Right lung (tissue), 10 donors: ENCODE measurements around the gene OR10K1. TPM values are rescaled to one million over a fixed set of nuclear protein-coding genes. Genes with fewer than 3 reads are reported as not detected.
"Not testable (repeated sequence)": the region's sequence is repeated elsewhere in the genome, so short reads cannot be mapped to it uniquely, and the experiment has no call there.

Source experiments
- DNase-seq, 2 donors: peaks; one replicate each; pipeline ENCODE4 v3.0.0-alpha.2; 2013
- long read RNA-seq, 8 donors: transcript quantifications; one replicate each; lab custom pipeline, GENCODE V29; 2026
- polyA plus RNA-seq, 5 donors: library from polyadenylated mRNA; unstranded; fragments of 120-200 nt; gene quantifications; one replicate each; pipeline versions ENCODE4 v1.2.1 to v1.2.3, GENCODE V29; 2013; ENCODE audit warnings: inconsistent platforms in 1 of 5, low replicate concordance in 1 of 5; ENCODE audit not compliant: insufficient read length in 5 of 5, insufficient read depth in 1 of 5

Gene OR10K1, protein sequence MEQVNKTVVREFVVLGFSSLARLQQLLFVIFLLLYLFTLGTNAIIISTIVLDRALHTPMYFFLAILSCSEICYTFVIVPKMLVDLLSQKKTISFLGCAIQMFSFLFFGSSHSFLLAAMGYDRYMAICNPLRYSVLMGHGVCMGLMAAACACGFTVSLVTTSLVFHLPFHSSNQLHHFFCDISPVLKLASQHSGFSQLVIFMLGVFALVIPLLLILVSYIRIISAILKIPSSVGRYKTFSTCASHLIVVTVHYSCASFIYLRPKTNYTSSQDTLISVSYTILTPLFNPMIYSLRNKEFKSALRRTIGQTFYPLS
- polyA plus RNA-seq: under 1 TPM in 1 of 5 donors, not detected in 4; 0.04 TPM
- long read RNA-seq, donor 1: 0 reads
- long read RNA-seq, donor 2: 0 reads
- long read RNA-seq, donor 3: 0 reads
- long read RNA-seq, donor 4: 0 reads
- long read RNA-seq, donor 5: 0 reads
- long read RNA-seq, donor 6: 0 reads
- long read RNA-seq, donor 7: 0 reads
- long read RNA-seq, donor 8: 0 reads

DNA sequence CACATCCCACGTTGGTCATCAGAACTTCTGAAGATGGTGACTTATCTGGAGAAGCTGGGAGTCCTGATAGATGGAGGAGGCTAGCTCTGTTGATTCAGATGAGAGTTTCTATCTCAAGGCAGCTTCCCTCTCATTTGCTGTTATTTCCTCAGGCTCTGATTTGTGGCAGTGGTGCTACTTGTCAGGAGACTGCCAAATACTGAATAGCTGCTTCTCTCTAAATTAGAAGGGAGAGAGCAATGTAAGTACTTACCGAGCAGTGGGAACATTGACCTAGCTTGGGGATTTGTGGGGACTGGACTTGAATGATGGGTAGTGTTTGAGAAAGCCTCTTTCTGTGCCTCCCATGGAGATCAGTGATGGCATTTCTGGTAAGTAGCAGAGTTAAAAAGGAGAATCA lies at the start of gene OR10K1:
OR10K1 (plus strand) TSS at position 301 of the 400 bp plus-strand sequence. CDS start 3,728 bp downstream, outside the sequence.
- no peak for DNase-seq

DNA sequence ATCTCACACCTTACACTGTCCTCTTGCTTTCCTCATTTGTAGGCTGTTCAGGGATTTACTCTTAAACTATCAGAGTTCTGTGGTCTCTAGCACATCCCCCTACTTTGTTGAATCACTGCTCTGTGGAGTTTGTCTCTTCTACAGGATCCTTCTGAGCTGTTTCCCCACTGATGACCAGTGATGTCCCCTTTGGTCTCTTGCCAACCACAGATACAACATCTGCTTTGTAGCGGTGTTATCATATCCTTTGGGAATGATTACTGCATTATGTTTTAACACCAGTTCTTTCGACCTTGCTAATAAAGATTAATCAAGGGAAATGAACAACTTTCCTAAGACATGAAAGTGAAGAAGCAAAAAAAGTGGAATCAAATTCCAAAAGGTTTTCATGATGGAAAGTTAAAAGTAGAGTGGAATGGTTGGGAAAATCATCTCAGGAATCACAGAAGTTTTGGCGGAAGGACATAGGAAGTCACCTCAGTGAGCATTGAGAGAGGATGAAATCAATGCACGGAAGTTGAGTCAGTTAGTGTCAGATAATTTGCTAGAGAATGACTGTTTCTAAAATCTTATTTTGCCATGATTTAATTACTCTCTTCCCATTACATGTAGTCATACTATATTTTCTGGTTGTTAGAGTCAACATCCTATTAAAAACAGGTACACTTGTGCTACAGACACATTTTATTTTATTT lies 46.8 kb upstream of the OR10K1 start:
- DNase-seq: no peak

DNA sequence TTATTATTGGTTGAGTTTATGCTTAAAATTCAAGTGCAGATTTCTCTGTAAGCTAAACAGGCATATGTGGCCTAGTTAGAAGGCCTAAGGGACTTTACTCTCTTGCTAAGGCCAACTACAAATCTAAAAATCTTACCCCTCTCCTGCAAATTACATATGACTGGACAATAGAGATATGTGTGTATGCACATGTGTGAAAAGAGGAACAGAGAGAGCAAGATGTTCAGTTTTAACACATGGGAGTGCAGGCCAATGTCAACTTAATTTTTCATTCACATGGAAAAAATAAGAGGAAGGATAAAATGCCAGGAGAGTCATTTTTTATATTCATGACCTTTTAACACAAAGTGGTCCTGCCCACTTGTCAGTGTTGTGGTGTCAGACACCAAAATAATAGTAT lies 44.0 kb upstream of the OR10K1 start:
- no peak for DNase-seq

DNA sequence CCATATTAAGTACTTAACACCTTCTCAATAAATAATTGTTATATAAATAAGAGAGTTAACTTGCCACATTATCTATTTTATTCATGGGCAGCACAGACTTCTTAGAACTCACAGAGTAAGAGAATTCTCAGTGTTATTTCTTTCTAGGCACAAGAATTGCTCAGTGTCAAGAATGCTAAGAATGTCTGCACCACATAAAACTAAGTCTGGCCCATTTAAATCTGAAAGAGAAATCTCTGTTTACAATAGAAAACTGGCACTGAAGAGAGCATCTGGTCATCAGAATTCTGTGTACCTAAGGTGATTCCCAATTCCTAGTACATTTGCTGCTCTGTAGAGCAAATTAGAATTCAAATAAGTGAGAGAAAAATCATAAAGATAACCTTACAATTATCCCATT lies 39.4 kb upstream of the OR10K1 start:
- DNase-seq: no peak

DNA sequence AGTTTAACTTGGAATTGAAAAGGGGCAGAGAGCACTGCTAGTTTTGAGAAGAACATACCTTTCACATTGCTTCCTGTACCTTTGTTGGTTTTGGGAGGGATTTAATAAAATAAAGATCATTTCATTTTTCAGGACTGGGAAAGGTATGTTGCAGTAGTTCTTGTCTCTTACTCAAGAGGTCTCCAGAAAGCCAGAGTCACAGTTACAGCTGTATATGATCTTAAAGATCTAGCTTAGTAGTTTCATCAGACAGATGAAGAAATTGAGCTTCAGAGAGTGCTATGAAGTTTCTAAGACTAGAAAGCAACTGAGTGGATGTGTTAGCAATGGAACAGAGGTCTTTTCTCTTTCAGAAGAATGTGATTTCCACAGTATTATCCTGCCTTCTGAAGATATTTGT lies 36.6 kb upstream of the OR10K1 start:
- no peak for DNase-seq

DNA sequence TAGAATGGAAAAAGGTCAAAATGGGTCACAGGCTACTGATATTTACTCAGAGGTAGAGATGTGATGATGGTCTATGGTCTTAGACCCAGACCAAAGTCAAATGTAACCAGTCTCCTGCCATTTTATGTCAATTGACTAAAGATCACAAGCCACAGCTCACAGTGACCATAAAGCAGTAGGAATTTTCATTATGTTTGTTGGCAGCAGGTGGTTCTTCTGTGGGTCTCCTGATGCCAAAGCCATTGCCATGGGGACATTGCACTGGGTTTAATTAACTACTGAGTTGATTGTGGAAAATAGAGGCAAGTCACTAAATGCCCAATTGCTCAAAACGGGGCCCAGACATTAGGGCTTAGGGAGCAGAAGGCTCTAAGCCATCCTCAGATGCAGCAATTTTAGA lies 35.5 kb upstream of the OR10K1 start, which contains the start of gene OR10K2:
OR10K2 (minus strand) TSS at position 101 of the 400 bp plus-strand sequence. CDS start 5,371 bp downstream, outside the sequence.
- DNase-seq: no peak

DNA sequence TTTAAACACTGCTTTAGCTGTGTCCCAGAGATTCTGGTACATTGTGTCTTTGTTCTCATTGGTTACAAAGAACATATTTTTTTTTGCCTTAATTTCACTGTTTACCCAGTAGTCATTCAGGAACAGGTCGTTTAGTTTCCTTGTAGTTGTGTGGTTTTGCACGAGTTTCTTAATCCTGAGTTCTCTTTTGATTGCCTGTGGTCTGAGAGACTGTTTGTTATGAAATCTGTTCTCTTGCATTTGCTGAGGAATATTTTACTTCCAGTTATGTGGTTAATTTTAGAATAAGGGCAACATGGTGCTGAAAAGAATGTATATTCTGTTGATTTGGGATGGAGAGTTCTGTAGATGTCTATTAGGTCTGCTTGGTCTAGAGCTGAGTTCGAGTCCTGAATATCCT lies 31.5 kb upstream of the OR10K1 start:
- DNase-seq: not testable (repeated sequence)

DNA sequence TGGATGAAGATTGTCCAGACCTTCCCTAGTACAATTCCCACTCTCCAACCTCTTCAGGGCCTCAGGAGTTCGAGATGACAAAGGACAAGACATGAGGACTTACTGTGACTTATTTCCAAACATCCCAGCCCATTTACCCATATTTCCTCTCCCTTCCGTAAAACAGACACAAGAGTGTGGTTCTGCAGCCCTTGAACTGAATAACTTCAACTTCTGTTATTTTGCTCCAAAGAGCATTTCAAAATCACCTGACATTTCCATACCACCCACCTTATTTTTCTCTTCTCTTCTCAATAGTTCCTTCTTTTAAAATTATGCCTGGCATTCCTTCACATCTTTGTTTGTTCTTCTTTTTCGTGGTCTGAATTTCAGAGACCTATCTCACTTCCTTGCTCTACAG lies 26.9 kb upstream of the OR10K1 start:
- DNase-seq: no peak

DNA sequence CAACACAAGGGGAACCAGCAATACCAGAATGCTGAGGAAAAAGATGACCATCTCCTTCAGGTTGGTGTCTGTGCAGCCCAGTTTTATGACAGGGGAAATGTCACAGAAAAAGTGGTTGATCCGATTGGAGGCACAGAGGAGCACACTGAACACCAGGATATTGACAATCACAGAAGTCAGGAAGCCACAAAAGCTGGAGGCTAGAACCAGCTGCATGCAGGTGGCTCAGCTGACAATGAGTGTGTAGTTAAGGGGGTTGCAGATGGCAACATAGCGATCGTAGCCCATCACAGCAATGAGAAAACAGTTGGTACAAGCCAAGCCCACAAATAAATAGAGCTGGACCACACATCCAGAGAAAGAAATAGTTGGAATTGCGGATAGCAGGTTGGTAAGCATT lies 16.3 kb upstream of the OR10K1 start:
- no peak for DNase-seq

DNA sequence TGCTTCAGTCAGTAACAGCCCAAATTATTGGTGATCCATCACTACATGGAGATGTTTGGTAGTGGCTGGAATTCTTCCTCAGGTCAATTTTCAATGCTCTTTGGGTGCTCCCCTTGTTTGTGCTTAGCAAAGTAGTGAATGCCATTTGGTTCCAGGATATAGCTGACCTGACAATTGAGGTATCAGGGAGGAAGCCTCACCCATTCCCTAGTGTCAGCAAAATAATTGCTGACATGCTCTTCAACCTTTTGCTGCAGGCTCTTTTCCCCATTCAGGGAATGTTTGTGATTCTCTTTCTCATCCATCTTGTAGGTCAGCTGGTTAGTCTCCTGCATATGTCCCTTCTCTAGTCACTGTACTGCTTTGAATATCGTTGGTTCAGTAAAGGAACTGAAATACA lies 7.1 kb upstream of the OR10K1 start:
- no peak for DNase-seq

DNA sequence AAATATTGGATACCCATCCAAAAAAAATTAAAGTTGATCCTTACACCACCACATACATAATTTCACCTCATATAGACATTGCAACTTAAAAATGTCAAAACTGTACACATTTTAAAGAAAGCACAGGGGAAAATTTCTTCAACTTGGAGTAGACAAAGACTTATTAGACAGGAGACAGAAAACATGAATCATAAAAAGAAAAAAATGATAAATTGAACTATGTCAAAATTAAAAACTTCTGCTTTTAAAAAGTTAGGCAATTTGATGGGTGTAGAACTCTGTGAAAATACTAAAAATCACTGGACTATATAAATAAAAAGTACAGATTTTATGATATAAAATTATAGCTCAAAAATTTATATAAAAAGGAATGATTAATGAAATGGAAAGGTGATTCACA lies 4.4 kb upstream of the OR10K1 start:
- DNase-seq: no peak

DNA sequence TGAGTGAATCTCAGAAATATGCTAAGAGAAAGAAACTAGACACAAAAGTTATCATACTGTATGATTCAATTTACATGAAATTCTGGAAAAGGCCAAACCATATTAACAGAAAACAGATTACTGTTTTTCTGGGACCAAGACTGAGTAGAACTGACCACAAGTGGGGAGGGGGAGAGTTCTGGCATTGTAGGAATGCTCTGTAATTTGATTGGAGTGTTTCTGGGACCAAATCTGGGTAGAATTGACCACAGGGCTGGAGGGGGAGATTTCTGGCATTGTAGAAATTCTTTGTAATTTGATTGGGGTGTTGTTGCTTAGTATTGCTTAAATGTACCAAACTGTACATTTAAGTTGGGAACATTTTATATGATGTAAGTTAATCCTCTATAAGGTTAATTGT lies 3.4 kb upstream of the OR10K1 start:
- DNase-seq: no peak

DNA sequence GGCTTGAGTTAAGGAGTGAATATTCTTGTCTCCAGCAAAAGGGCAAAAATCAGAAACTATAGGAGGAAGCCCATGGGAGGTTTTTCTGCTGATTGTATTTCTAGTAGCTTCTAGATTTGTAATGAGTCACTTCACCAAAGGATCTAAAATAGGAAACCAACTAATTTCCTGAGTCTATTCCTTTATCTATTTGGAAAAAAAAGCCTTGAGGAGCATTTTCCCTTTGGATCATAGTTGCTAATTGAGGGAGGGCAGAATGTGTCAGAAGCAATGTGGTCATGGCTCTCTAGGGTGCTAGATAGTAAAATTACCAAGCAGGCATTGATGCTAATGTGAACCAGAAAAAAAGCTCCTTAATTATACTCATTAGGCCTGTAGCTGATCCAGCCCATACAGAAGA lies 10.3 kb downstream of the OR10K1 start, which contains the start of gene OR10R2:
OR10R2 (plus strand) TSS at position 301 of the 400 bp plus-strand sequence. CDS start 106 bp downstream, outside the sequence.
- no peak for DNase-seq

DNA sequence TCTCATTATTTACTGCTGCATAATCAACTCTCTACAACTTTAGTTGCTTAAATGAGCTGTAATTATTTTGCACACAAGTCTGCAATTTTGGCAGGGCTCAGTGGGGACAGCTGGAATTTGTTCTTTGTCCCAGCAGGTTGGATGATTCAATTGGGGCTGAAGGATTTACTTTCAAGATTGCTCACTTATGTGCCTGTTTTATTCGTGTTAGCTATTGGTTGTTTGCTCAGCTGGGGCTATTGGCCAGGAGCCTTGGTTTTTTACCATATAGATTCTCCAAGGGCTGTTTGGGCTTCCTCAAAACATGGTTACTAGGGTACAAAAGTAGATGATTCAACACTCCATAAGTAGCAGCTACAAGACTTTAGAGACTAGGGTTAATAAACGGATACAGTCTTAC lies 23.8 kb downstream of the OR10K1 start:
- DNase-seq: no peak

DNA sequence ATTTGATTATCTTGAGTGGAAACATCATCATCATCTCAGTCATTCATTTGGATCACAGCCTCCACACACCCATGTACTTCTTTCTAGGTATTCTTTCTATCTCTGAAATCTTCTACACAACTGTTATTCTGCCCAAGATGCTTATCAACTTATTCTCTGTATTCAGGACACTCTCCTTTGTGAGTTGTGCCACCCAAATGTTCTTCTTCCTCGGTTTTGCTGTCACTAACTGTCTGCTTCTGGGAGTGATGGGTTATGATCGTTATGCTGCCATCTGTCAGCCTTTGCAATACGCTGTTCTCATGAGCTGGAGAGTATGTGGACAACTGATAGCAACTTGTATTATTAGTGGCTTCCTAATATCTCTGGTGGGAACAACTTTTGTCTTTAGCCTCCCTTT lies 29.7 kb downstream of the OR10K1 start:
- DNase-seq: no peak

DNA sequence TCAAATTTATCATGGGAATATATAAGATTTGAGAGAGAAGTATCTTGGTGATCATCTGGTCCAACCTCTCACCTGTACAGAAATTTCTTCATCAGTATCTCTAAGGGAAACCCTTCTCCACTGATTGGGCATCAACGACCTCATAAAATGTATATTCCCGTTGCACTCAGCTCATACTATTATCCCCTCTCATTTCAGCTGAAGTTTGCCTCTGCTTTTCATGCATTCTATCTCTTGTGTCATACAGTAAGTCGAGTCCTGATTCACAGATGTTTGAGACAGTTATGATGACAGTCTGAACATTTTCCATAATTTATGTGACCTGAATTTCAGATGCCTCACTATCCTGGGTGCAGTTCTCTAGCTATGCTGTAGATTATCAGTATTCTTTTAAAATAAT lies 31.4 kb downstream of the OR10K1 start:
- no peak for DNase-seq

DNA sequence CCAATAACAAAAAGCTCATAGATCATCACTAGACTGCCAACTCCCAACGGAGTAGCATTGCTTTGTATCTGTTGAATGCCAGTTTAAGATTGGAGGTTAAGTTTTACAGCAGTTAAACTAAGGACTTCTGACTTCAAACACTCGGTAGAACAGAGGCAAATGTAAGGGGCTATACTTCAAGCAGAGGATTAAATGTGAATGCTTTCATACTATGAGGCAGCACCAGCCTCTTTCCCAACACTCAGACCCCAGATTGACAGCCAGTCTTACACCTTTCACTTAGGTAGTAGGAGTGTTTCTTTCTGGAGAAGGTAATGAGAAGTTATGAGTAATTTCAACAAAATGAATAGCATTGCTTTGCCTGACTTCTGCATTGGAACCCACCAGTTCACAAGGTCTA lies 33.2 kb downstream of the OR10K1 start:
- DNase-seq: no peak

DNA sequence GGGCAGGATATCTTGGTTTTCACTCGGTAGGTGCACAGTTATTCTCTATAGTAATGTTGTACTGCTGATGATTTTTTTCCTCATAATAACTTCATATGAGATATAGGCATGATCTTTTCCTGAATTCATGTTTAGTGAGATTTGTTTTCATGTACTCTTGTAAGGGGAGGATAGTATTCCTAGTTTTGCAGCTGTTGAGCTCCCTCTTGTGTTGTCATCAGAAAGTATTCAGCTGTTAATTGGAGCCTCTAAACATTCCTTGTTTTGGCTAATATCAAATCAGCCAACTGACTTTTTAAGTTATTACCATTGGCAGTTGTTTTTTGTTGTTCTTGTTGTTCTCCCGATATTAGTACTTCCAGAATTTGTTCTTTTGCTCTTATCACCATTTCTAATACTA lies 34.7 kb downstream of the OR10K1 start:
- DNase-seq: no peak

DNA sequence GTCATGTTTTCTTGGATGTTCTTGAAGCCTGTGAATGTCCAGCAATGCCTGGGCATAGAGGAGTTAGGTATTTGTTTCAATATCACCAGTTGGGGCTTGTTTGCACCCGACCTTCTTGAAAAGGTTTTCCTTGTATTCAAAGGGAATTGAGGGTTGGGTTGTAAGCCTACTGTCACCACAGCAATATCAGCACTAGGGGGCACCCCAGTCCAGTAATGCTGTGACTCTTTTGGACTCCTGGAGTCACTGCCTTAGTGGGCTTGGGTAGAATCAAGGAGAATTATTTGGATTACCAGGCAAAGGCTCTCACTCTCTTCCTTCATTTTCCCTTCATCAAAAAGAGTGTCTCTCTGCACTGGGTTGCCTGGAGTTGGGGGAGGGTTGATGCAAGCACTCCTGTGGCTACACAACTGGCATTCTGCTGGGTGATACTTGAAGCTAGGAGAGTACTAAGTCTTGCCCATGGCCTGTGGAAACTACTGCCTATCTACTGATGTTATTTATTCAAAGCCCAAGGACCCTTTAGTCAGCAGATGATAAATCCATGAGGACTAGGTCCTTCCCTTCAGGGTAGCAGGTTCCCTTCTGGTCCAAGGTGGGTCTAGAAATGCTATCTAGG lies 44.8 kb downstream of the OR10K1 start:
- DNase-seq: no peak

DNA sequence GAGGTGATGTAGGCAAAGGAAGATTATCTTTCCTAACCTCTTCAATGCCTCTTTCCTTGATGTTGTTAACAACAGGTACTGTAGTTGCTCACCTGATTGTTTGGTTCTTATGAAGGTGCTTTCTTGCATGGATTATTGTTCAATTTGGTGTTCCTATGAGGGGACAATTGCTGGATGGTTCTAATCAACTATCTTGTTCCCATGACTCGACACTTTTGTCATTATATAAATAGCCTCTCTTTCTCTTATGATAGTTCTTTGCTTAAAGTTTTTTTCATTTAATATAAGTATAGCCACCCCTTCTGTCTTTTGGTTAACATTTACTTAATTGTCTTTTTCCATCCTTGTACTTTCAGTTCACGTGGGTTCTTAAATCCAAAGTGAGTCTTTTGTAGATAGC lies 45.9 kb downstream of the OR10K1 start:
- no peak for DNase-seq

DNA sequence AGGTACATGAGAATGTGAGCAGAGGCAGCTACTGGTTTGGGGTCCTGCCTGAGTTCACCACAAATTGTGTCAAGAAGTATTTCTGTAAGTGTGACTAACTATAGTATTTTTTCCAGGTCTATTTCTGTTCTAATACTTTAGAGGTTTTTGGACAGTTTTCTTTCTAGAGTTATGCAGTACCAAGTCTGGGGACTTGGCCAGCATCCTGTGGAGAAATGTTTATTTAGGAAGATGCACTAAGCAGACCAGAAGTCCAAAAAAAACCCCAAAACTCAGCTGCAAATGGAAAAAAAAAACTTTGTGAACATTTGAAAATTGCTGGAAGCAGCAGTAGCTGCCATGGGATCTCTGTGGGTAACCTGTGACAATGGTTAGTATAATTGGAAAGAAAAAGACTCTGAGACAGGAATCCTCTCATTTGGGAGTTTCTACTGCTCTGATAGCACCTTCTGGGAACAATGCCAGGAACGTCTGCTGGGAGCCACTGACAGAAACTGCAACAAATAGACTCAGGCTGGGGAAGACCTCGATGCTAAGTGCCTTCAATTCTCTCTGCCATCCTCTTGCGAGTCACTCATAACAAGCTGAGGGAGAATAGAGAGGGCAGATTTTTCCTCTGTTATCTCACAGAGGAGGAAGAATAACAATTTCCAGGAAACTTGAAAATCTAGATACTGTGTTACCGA lies 48.0 kb downstream of the OR10K1 start:
- DNase-seq: no peak

DNA sequence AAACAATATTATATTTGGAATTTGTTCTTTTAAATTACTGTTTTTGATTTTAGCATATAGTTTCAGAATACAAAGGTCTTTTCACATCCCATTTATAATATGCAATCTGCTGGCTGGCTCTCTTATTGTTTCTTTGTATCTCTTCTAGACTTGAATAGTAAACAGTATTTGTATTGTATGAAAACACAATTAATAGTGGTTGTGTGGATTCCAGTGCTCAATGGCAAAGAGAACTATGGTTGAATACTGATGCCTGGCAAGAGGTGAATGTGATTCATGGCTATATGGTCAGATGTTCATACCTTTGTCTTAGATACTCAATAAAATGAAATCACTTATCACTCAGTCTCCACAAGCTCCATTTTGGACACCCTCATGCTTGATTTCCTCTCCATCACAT lies 55.3 kb downstream of the OR10K1 start:
- DNase-seq: no peak
